Endodermal cell (in vitro differentiated cells): ENCODE data around the gene ATL3. TPM values are rescaled to one million over a fixed set of nuclear protein-coding genes. Genes with fewer than 3 reads are reported as not detected.

ENCODE experiments used
- DNase-seq: peaks from one replicate; pipeline ENCODE4 v3.0.0-alpha.2; 2017
- H3K27ac ChIP-seq: 2 replicates; pipeline ENCODE4 v1.5.1; 2013; ENCODE audit warnings: mild to moderate bottlenecking, low read depth, low read length, moderate library complexity
- H3K27me3 ChIP-seq: 2 replicates; pipeline ENCODE4 v1.6.1; 2013; ENCODE audit warnings: mild to moderate bottlenecking, low read length, moderate library complexity; ENCODE audit not compliant: insufficient read depth, control insufficient read depth, poor library complexity, severe bottlenecking
- H3K36me3 ChIP-seq: 2 replicates; pipeline ENCODE4 v1.7.0; 2013; ENCODE audit warnings: mild to moderate bottlenecking, low read length, moderate library complexity; ENCODE audit not compliant: control insufficient read depth, insufficient read depth
- H3K4me1 ChIP-seq: one replicate; pipeline ENCODE4 v1.7.0; 2013; ENCODE audit warnings: low read length; ENCODE audit not compliant: control insufficient read depth, insufficient read depth
- H3K4me3 ChIP-seq: 2 replicates; pipeline ENCODE4 v1.5.1; 2013; ENCODE audit warnings: mild to moderate bottlenecking, low read length, moderate library complexity
- H3K9ac ChIP-seq: 2 replicates; pipeline ENCODE4 v1.6.1; 2013; ENCODE audit warnings: mild to moderate bottlenecking, low read length, moderate library complexity; ENCODE audit not compliant: poor library complexity, severe bottlenecking; ENCODE audit errors: extremely low read depth
- H3K9me3 ChIP-seq: 2 replicates; pipeline ENCODE4 v1.6.1; 2013; ENCODE audit warnings: mild to moderate bottlenecking, low read length, moderate library complexity; ENCODE audit not compliant: control insufficient read depth
- H3K27ac Mint-ChIP-seq: 2 replicates; pipeline ENCODE4 v1.8.0; 2020; ENCODE audit warnings: mixed read lengths
- H3K27me3 Mint-ChIP-seq: 2 replicates; pipeline ENCODE4 v1.8.0; 2021; ENCODE audit warnings: mild to moderate bottlenecking, mixed read lengths; ENCODE audit not compliant: insufficient read depth
- H3K36me3 Mint-ChIP-seq: 2 replicates; pipeline ENCODE4 v1.8.0; 2020; ENCODE audit warnings: low read depth, mixed read lengths
- H3K4me1 Mint-ChIP-seq: 2 replicates; pipeline ENCODE4 v1.8.0; 2020; ENCODE audit warnings: mixed read lengths
- H3K4me3 Mint-ChIP-seq: 2 replicates; pipeline ENCODE4 v1.8.0; 2020; ENCODE audit warnings: mild to moderate bottlenecking, moderate library complexity, mixed read lengths
- H3K9me3 Mint-ChIP-seq: 2 replicates; pipeline ENCODE4 v1.8.0; 2020; ENCODE audit warnings: mild to moderate bottlenecking, mixed read lengths
- CTCF ChIP-seq: fragments of 200-600 bp; sonication (generic); conservative IDR thresholded peaks from 2 replicates; pipeline ENCODE4 v1.5.0; 2021; ENCODE audit warnings: antibody characterized with exemption, mild to moderate bottlenecking
- WGBS, 2 experiments: methylation state at CpG; one replicate each; pipeline versions ENCODE4 v1.1.5 to v1.1.7; 2013; ENCODE audit warnings: missing lambda C conversion rate in 2 of 2, mixed read lengths in 1 of 2; ENCODE audit not compliant: insufficient coverage in 1 of 2, insufficient read length in 1 of 2; 5-methylcytosine and 5-hydroxymethylcytosine counted together
- total RNA-seq, 2 donors: library from RNA; stranded (reverse); fragmentation: NEBNext Ultra II Directional in 1 of 2; extraction: Animal tissue kit (Norgen Biotek cat#: 25700) in 1 of 2; gene quantifications; 2 replicates in 1 of 2; 3 replicates in 1 of 2; pipeline ENCODE4 v1.2.1, GENCODE V29; 2021

The ATL3 gene
- total RNA-seq, 2 donors from 2014 or later, result 33.8 to 38.0 TPM

- Mint-ChIP-seq H3K4me3 (no peak overlapping the region), H3K27me3 (no peaks in the 10 kb centered on the region), H3K27ac (no peak overlapping the region), H3K9me3 (peaks cover 20% of the 10 kb centered on the region), H3K4me1 (no peaks in the 10 kb centered on the region), H3K36me3 (peaks cover 34% of the 10 kb centered on the region)
- Histone ChIP-seq H3K27ac (no peak overlapping the region), H3K27me3 (no peaks in the 10 kb centered on the region), H3K9ac (no peak overlapping the region), H3K4me3 (no peak overlapping the region), H3K4me1 (no peaks in the 10 kb centered on the region), H3K36me3 (peaks cover 5% of the 10 kb centered on the region), H3K9me3 (peaks cover 6% of the 10 kb centered on the region)
- 67 to 92% methylated on average over 1 to 4 of the region's 4 CpGs for WGBS, 2 experiments
- TF ChIP-seq CTCF, result peak; percentile 81
- peak; percentile 78 for DNase-seq
Observed at GRCh38 chr11:63592975-63593395, 78.2 kb downstream of the ATL3 start.

GRCh38 chr11:63590024-63590788, 81.0 kb downstream of the ATL3 start:
- Histone ChIP-seq H3K9me3 (no peaks in the 10 kb centered on the region), H3K36me3 (peaks cover 7% of the 10 kb centered on the region), H3K9ac (no peak overlapping the region), H3K27me3 (no peaks in the 10 kb centered on the region), H3K4me1 (no peaks in the 10 kb centered on the region), H3K27ac (no peak overlapping the region), H3K4me3 (no peak overlapping the region)
- Mint-ChIP-seq H3K9me3 (no peaks in the 10 kb centered on the region), H3K4me1 (no peaks in the 10 kb centered on the region), H3K36me3 (peaks cover 28% of the 10 kb centered on the region), H3K27me3 (no peaks in the 10 kb centered on the region), H3K27ac (no peak overlapping the region), H3K4me3 (no peak overlapping the region)
- 94 to 95% methylated on average over 14 to 18 of the region's 18 CpGs for WGBS, 2 experiments
- DNase-seq, result no peak
- no peak for TF ChIP-seq CTCF

GRCh38 chr11:63589000-63589399, 82.2 kb downstream of the ATL3 start:
- Histone ChIP-seq H3K9me3 (no peaks in the 10 kb centered on the region), H3K9ac (no peak overlapping the region), H3K4me1 (no peaks in the 10 kb centered on the region), H3K27me3 (no peaks in the 10 kb centered on the region), H3K27ac (no peak overlapping the region), H3K36me3 (peaks cover 7% of the 10 kb centered on the region), H3K4me3 (no peak overlapping the region)
- no peak overlapping the region for H3K4me3 Mint-ChIP-seq
- H3K27me3 Mint-ChIP-seq, result no peaks in the 10 kb centered on the region
- no peak for DNase-seq
- TF ChIP-seq CTCF, result no peak
- no peaks in the 10 kb centered on the region for H3K4me1 Mint-ChIP-seq
- peaks cover 36% of the 10 kb centered on the region for H3K36me3 Mint-ChIP-seq
- no peaks in the 10 kb centered on the region for H3K9me3 Mint-ChIP-seq
- 94 to 100% methylated on average over 1 to 3 of the region's 3 CpGs for WGBS, 2 experiments
- H3K27ac Mint-ChIP-seq, result no peak overlapping the region
